Measurements from ENCODE around the gene GALNT1. TPM values are rescaled to one million over a fixed set of nuclear protein-coding genes. Genes with fewer than 3 reads are reported as not detected.
"Not testable (repeated sequence)": the region's sequence is repeated elsewhere in the genome, so short reads cannot be mapped to it uniquely, and the experiment has no call there.

Gene GALNT1
- total RNA-seq, 1 experiment from 2014 or later: 25.6 TPM

DNA sequence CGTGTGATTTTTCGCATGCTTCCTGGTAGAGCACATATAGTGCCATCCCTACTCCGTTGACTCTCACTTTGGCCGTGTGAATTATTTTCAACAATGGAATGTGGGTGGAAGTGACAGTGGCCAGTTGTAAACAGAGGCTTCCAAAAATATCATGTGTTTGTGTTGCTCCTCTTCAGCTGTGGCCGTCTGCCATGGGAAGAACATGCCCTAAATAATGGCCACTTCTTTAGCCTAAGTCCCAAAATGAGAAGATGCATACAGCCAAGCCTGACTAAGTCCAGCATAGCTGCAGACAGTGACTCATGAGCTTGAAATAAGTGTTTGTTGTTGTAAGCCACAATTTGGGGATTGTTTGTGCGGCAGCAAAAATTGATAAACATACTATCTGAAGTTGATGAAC is 8.9 kb upstream of the GALNT1 start:
- BruUV-seq (replicated peaks): no TSS peak
- Histone ChIP-seq H3K27ac (ENCODE audit: low read depth, low read length, poor library complexity, severe bottlenecking) (no peak overlapping the region), H3K4me3 (ENCODE audit: low read depth, low read length, poor library complexity, severe bottlenecking) (no peak overlapping the region), H3K27me3 (replicated peaks; ENCODE audit: insufficient read depth, low read depth, low read length, poor library complexity) (no peaks in the 10 kb centered on the region), H3K9me3 (ENCODE audit: low read depth, low read length, poor library complexity, severe bottlenecking) (no peaks in the 10 kb centered on the region), H3K36me3 (ENCODE audit: insufficient read depth, low read length, poor library complexity, severe bottlenecking) (no peaks in the 10 kb centered on the region), H3K4me1 (ENCODE audit: insufficient read depth, low read length, poor library complexity, severe bottlenecking) (no peaks in the 10 kb centered on the region)
- CTCF ChIA-PET: no interaction called here
- no peak for DNase-seq (ENCODE audit: low spot score)
- intact Hi-C loops (cut with micrococcal nuclease; ENCODE audit: unreplicated experiment): no loop called here
- TF ChIP-seq, protein P1, sequence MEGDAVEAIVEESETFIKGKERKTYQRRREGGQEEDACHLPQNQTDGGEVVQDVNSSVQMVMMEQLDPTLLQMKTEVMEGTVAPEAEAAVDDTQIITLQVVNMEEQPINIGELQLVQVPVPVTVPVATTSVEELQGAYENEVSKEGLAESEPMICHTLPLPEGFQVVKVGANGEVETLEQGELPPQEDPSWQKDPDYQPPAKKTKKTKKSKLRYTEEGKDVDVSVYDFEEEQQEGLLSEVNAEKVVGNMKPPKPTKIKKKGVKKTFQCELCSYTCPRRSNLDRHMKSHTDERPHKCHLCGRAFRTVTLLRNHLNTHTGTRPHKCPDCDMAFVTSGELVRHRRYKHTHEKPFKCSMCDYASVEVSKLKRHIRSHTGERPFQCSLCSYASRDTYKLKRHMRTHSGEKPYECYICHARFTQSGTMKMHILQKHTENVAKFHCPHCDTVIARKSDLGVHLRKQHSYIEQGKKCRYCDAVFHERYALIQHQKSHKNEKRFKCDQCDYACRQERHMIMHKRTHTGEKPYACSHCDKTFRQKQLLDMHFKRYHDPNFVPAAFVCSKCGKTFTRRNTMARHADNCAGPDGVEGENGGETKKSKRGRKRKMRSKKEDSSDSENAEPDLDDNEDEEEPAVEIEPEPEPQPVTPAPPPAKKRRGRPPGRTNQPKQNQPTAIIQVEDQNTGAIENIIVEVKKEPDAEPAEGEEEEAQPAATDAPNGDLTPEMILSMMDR (conservative IDR thresholded peaks at IDR 0.05; ENCODE audit: low read depth, low read length): no peak
- TF ChIP-seq EZH2 (IDR thresholded peaks at IDR 0.05; ENCODE audit: borderline replicate concordance, low read depth, low read length, poor library complexity, severe bottlenecking): no peak
- POLR2A ChIA-PET (ENCODE audit: low non-redundant PET): no interaction called here

DNA sequence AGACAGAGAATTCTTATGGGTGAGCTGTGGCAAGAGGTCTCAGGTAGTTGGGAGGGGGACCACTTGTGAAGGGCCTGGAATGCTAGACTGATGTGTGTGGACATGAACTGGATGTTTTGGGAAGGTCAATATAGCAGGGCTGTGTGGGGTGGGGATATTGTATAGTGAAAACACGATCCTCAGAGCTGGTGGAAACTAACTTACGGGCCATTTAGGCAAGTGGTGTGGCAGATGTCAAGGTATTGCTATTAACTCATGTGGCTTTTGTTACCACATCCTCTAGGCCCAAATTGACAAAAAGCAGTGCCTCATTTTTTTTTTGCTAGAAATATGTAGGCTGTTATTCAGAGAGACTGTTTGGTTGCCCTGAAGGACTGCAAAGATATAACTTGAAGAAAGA is 8.0 kb upstream of the GALNT1 start:
- ChIA-PET POLR2A (ENCODE audit: low non-redundant PET) (no interaction called here), CTCF (no interaction called here)
- Histone ChIP-seq H3K9me3 (ENCODE audit: low read depth, low read length, poor library complexity, severe bottlenecking) (no peaks in the 10 kb centered on the region), H3K27me3 (replicated peaks; ENCODE audit: insufficient read depth, low read depth, low read length, poor library complexity) (no peaks in the 10 kb centered on the region), H3K36me3 (ENCODE audit: insufficient read depth, low read length, poor library complexity, severe bottlenecking) (no peaks in the 10 kb centered on the region), H3K27ac (ENCODE audit: low read depth, low read length, poor library complexity, severe bottlenecking) (no peak overlapping the region), H3K4me3 (ENCODE audit: low read depth, low read length, poor library complexity, severe bottlenecking) (no peak overlapping the region), H3K4me1 (ENCODE audit: insufficient read depth, low read length, poor library complexity, severe bottlenecking) (no peaks in the 10 kb centered on the region)
- no peak for DNase-seq (ENCODE audit: low spot score)
- TF ChIP-seq, protein P1 (conservative IDR thresholded peaks at IDR 0.05; ENCODE audit: low read depth, low read length): no peak
- TF ChIP-seq EZH2 (IDR thresholded peaks at IDR 0.05; ENCODE audit: borderline replicate concordance, low read depth, low read length, poor library complexity, severe bottlenecking): no peak
- intact Hi-C loops (cut with micrococcal nuclease; ENCODE audit: unreplicated experiment): no loop called here
- no TSS peak for BruUV-seq (replicated peaks)

DNA sequence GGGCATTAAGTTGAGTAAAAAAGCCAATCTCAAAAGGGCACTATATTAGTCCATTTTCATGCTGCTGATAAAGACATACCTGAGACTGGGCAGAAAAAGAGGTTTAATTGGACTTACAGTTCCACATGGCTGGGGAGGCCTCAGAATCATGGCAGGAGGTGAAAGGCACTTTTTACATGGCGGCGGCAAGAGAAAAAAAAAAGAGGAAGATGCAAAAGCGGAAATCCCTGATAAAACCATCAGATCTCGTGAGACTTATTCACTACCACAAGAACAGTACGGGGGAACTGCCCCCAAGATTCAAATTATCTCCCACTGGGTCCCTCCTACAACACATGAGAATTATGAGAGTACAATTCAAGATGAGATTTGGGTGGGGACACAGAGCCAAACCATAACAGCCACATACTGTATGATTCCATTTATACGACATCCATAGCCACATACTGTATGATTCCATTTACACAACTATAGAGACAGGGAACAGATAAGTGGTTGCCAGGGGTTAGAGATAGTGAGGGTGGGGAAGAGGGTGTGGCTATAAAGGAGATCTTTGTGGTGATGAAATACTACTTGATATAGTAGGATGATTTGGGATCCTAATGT is 5.2 kb upstream of the GALNT1 start:
- H3K4me3 ChIP-seq (ENCODE audit: low read depth, low read length, poor library complexity, severe bottlenecking); H3K4me1 ChIP-seq (ENCODE audit: insufficient read depth, low read length, poor library complexity, severe bottlenecking); H3K27ac ChIP-seq (ENCODE audit: low read depth, low read length, poor library complexity, severe bottlenecking); H3K9me3 ChIP-seq (ENCODE audit: low read depth, low read length, poor library complexity, severe bottlenecking); DNase-seq (ENCODE audit: low spot score); BruUV-seq (replicated peaks); POLR2A ChIA-PET (ENCODE audit: low non-redundant PET); CTCF ChIA-PET; H3K36me3 ChIP-seq (ENCODE audit: insufficient read depth, low read length, poor library complexity, severe bottlenecking); intact Hi-C loops (cut with micrococcal nuclease; ENCODE audit: unreplicated experiment): not testable (repeated sequence)
- H3K27me3 ChIP-seq (replicated peaks; ENCODE audit: insufficient read depth, low read depth, low read length, poor library complexity): peaks cover 12% of the 10 kb centered on the region
